Fibroblast of skin of left quadriceps (primary cell): Measurements from ENCODE around the gene GARIN5B.
A peak's percentile ranks its signal among the peaks of the same experiment; 100 is the strongest.

Source experiments
- DNase-seq, 2 experiments: peaks; one replicate each; pipeline ENCODE4 v3.0.0-alpha.2; 2013; ENCODE audit warnings: low read depth in 2 of 2

GARIN5B gene

DNA sequence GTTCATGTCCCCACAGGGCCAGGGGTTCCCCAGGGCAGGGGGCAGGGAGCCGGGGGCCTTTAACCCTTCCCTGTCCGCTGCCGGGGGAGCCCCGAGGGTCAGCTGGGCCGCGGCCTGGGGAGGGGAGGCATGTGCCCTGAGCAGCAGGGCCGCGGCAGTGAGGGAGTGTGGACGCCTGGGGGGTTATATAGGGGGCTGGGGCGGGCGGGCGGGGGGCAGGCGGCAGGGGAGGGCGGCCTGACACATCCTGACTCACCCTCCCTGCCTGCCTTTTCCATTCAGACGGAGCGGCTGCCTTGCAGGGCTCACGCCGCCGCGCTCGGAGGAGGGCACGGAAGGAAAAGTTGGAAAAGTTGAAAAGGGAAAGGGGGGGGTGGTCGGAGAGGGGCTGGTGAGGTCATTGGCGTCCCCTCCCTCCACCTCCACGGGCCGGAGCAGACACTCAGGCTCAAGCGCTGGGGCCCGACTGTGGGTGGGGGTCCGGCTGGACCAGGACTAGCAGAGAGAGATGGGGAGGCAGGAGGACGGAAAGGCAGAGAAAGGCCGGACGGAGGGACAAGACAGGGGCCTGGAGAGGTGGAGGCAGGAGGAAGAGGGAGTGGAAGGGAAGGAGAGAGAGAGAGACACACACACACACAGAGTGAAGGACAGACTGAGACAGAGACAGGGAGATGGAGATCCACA lies 7.4 kb upstream of the GARIN5B start, which contains the start of gene IL11:
Gene IL11 (minus strand): TSS at position 159 of the 684 bp plus-strand sequence. CDS start 153 bp downstream, at position 6.
- DNase-seq = no peak

DNA sequence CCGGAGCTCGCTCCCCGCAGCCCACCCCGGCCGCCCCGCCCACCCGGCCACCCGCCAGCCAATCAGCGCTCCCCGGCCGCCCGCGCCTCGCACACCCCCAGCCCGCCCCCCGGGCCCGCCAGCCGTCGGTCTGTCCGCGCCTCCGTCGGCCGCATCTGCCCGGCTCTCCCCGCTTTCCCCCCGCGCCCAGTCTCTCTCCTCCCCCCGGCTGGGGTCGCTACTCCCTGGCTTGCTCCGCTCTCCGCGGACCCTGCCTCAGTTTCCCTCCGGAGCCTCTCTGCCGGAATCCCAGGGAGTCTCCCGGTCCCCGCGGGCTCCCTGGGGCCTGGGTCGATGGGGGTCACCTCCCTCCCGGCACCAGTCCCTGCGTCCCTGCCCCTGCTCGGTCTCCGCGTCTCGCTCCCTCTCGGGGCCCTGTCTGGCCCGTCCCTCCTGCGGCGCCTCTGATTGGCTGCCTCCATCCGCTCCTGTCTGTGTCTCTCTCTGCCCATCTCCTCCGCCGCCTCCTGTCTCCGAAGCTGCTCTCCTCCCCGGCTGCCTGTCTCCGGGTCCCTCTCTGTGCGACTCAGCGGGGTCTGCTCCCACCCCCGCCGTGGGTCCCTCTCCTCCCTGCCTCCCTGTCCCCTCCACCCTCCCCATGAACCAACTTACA lies 6.7 kb upstream of the GARIN5B start:
- peak; percentile 55 to 57 for DNase-seq

DNA sequence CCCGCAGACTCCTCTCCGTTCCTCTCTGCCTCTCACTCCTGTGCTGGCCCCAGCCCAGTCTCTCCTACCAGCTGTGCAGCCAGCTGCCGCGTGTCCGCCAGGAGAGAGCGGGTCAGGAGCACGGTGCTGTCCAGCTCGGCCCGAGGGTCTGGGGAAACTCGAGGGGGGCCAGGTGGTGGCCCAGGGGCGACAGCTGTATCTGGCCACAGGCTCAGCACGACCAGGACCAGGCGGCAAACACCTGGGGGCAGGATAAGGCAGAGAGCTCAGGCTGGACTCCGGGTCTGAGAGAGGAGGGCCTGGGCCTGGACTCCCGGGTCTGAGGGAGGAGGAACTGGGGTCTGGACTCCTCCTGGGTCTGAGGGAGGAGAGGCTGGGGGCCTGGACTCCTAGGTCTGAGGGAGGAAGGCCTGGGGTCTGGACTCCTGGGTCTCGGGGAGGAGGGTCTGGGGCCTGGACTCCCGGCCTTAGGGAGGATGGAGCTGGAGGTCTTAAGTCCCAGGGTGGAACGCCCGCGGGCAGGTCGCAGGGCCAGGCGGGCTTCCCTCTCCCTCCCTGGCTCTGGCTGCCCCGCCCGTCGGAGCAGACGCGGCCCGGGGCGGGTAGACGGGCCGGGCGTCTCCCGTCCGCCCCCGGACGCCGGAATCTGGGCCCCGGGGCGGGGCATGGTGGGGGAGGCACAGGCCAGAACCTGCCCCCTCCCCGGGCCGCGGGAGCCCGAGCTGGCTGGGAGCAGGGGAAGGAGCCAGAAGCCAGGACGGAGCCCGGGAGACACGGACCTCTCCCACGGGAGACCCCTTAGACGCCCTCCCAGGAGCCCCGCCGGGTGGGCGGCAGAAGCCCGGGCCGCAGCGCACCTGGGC lies 5.9 kb upstream of the GARIN5B start:
- DNase-seq = no peak

DNA sequence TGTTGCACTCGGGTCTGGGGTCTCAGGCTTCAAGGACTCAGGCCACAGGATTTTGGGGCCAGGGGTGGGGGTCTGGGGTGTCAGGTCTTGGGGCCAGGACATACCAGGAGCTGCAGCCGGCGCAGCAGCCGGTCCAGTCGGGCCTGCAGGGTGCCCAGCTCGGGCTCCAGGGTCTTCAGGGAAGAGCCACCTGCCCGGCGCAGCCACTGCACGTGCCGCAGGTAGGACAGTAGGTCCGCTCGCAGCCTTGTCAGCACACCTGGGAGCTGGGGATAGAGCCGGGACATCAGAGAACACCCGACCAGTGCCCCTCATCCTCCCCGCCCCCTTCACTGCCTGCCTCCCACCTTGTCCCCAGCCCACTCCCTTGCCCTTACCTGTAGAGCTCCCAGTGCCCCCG lies 5.0 kb upstream of the GARIN5B start:
- no peak for DNase-seq

DNA sequence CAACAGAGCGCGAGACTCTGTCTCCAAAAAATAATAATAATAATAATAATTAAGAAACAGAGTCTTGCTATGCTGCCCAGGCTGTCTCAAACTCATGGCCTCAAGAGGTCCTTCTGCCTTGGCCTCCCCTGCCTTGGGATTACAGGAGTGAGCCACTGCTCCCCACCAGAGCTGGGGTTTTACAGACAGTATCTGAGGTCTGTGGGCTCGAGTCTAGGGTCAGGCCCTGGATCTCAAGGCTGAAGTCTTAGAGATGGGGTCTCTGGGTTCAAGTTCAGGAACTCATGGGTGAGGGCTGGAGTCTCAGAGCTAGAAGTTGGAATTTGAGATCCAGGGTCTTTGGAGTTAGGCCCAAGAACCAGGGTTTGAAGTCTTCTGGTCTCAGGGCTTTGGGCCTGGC lies 3.7 kb upstream of the GARIN5B start:
- no peak for DNase-seq

DNA sequence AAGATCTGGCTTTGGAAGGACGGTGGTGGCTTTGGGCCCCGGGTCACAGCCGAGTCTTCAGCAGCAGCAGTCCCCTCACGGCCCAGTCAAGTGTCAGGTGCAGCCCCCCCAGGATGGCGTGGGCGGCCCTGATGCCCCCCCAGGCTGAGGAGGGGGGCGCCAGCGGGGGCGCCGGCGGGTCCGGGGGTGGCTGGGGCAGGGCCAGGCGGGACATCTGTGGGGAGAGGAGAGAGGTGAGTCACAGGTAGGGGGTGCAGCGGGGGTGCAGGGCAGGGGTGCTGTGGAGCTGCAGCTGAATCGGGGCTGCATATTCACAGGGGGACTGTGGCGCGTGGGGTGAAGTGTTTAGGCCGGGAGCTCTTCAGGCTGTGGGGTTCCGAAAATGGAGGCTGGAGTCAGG lies 2.9 kb upstream of the GARIN5B start:
- no peak for DNase-seq

DNA sequence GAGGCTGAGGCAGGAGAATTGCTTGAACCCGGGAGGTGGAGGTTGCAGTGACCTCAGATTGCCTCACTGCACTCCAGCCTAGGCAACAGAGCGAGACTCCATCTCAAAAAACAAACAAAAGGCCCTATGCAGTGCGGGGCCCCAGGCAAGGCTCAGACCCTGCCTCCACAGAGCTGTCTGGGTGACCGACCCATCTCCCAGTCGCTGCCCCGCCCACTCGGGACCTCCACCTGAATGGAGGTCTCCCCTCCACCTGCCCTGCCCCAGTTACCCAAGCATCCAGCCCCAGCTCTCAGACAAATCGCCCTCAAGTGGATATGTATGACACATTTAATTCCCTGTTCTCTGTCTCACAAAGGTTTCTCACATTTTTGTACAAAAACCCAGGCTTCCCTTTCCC lies 2.2 kb upstream of the GARIN5B start:
- DNase-seq = no peak

DNA sequence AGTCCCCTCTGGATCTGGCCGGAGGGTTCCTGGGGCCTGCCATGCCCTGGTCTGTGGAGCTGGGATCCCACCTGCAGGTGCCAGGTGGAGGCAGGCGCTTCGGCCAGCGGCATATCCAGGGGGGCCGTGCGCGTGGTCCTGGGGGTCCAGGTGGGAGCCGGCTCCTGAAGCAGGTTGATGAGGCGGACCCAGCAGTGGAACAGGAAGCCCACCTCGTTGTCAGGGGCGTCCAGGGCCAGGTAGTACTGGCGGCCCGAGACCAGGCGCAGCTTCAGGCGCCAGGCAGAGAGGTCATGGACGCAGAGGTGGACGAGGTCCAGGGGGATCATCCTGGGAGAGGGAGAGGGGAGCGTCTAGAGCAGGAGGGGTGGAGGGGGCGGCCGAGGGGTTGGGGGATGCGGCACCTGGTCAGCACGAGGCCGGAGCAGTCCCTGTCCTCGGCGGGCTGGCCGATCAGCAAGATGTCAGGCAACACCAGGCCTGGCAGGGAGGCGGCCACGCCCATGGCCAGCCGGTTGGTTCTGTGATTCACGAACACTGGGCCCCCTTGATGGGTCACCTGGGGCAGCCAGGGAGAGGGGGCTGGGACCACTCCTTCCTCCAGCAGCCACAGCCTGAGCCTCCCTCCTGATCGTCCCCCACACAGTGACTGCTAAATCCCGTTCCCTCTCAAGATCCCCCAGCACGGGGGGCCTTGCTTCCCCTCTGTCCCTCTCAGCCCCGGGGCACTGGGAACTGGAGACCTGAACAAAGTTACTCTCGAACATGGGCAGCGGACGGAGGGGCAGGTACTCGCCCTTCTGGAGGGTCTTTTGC lies 678 bp downstream of the GARIN5B start:
- no peak for DNase-seq

DNA sequence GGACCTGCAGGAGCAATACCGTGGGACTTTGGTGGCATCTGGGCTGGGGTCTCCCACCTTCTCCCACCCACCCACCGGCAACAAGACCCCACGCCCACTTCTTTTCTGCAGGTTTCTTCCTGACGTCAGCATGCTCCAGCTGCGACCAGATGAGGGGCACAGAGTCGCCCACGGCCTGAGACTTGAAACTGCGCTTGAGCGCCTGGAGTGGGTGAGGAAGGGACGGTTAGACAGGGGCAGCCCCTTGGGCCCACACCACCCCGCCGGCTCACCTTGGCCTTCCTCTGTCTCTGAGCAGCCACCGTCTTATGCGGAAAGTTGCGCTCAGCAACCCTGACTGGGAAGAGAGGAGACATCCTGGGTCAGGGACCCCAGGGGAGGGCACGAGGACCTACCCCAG lies 2.2 kb downstream of the GARIN5B start:
- DNase-seq = no peak

DNA sequence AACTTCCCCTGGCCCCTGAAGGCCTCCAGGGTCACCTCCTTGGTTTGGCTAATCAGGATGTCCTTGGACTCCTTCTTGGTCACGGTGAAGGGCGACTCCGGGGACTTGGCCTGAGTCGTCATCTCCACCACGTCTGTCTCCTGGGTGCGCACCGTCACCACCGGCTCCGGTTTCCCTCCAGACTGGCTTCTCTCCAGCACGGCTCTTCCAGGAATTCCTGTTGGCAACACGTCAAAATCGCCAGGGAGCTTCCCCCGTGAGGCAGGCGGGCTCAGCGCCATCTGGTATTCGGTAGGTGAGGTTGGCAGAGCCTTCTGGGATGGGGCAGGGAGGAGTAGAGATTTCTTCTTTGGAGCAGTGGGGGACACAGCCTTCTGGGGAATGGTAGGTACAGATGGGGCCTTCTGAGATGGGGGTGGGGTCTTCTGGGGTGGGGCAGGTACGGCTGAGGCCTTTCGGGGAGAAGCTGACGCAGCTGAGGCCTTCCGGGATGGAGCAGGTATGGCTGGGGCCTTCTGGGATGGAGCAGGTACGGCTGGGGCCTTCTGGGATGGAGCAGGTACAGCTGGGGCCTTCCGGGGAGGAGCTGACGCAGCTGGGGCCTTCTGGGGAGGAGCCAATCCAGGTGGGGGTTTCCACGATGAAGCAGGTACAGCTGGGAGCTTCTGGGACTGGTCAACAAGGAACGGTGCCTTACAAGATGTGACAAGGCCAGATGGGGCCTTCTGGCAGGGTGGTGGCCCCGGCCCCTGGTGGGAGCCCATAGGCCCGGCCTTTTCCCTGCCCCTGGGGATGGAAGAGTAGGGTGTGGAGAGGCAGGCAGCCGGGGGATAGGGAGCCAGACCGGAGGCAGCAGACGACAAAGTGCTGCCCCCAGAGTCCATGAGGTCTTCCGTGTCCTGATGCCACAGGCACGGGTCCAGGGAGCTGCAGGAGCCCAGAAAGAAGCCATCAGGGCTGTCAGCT lies 3.8 kb downstream of the GARIN5B start:
- no peak for DNase-seq

DNA sequence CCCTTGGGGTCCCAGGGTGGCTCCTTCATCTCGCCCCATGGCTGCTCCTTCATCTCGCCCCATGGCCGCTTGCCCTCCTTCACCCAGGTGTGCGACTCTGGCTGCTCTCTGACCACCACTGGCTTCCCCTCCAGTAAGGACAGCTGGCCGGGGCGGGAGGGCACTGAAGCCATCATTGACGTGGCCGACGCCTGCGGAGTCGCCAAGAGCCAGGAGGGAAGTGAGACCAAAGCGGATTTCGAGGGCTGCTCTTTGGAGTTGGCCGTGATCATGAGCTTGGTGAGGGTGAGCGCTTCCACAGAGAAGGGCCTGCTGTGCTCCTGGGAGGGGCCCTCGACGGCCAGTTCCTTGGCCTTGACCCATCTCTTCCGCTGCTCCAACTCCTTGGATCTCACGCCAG lies 4.6 kb downstream of the GARIN5B start:
- DNase-seq = no peak

DNA sequence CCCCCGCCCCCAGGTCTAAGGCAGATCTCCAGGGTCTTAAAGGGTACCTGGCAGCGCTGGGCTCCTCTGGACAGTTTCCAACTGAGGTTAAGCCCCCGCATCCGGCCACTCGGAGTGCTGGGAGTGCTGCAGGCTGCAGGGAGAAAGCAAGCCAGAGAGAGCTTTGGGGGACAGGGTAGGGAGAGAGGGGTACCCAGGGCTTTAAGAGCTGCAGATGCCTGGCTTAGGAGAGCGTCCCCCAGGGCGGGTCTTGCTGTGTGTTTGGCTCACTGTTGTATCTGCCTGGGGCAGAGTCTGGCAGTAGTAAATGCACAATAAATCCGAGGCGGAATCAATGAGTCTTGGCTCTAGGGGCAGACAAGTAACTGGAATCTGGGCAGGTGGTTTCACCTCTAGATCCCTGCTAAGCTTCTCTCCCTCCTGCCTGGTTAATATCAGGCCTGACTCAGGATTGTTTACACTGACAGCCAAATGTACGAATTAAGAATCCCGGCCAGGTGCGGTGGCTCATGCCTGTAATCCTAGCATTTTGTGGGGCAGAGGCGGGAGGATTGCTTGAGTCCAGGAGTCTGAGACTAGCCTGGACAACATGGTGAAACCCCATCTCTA lies 7.7 kb downstream of the GARIN5B start:
- DNase-seq = no peak

DNA sequence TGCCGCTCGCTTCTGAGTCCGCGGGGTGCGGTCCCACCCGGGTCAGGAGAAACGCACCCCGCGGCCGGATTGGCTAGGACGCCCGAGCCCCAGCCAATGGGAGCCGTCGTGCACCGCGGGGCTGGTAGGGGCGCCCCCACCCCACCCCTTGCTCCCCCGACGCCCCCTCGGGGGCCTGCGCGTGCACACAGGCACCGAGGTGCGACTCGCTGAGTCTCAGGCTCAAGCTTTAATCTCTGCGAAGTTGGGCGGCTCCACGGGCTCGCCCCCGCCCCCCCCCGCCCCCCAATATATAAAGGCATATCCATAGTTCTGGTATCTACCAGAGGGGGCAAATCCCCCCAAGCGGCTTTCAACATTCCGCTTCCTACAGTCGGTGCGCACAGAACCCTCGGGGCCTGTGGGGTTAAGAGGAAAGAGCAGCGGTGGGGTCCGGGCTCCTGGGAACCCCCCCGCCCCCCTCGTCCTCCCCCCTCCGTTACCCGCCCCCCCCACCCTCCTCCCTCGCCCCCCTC lies 8.3 kb downstream of the GARIN5B start, which contains the start of gene COX6B2:
Gene COX6B2 (minus strand): TSS at position 22 of the 515 bp plus-strand sequence. CDS start 198 bp downstream, outside the sequence.
- no peak for DNase-seq

DNA sequence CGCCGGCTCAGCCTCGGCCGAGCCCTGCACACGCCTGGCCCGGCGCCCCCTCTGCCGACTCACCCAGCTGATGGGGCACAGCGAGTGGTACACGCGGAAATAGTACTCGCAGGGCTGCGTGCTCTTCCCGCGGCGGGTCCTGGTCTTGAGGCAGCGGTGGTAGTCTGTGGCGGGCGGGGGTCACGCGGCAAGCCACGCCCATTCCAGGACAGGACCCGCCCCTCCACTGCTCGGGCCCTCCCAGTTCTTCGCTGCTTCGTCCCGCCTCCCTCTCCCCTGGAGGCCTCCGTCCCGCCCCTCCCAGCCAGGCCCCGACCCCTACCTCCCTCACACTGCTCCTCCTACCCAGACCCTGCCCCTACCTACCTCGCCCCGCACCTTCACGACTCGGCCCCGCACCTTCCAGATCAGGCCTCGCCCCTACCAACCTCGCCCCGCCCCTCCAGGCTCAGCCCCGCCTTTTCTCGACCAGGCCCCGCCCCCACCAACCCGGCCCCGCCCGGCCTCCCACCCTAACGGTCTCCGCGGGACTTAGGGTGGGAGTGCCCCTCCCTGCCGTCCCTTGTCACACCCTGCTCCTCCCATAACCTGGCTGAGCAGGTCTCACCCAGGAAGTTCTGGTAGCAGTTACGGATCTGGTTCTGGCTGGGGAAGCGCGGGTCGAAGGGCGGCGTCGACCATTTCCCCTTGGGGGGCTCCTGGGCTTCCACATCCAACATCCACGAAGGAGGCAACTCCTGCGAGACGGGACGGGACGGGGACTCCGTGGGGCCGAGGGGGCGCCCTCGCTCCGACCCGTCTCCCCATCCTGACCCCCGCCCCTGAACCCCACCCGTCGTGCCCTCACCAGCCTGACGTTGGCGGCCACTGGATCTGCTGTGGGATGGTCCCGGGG lies 9.0 kb downstream of the GARIN5B start:
- DNase-seq = no peak

DNA sequence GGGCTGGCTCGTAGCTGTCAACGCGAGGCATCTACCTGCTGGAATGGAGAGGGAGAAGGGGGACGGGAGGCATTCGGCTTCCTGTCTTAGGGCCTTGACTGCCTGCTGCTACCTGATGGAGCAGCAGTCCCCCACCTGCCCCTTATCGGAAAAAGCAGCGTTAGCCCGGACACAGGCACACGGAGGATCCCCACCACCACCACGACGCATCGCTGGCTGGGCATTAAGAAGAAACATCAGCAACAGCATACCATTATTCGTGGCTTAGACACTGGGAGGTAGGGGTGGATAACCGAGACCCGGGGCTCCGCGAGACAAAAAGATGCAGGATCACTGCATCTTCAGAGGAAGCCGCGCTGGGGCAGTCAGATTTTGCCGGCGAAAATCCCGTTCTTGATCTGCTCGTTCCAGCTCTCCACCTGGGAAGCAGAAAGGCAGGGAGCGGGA lies 9.7 kb downstream of the GARIN5B start:
- no peak for DNase-seq

DNA sequence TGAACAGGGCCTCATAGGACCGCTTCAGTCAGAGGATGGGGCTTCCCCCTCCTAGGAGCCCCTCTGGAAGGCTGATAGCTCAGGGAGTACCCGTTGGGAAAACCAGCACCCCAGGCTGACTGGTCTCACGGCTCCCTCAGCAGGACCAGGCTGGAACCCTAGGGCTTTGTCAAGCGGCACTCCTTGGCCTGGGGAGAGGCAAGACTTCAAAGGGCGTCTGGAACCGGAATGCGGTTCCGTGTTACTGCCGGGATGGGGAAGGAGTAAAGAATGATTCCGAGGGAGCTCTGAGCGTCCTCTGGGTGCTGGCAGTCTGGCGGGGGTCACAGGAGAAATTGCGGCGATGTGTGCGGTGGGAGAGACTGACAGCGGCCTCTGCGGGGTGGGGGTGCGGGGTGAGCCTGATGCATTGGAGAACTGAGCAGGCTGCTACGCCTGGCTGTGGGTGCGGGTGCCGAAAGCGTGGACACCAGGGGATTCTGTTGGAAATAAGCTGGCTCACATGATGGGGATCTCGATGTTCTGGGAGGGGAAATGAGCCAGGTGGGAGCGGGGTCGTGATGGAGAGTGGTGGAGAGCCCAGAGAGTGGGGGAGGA lies 10.4 kb downstream of the GARIN5B start:
- DNase-seq = no peak

DNA sequence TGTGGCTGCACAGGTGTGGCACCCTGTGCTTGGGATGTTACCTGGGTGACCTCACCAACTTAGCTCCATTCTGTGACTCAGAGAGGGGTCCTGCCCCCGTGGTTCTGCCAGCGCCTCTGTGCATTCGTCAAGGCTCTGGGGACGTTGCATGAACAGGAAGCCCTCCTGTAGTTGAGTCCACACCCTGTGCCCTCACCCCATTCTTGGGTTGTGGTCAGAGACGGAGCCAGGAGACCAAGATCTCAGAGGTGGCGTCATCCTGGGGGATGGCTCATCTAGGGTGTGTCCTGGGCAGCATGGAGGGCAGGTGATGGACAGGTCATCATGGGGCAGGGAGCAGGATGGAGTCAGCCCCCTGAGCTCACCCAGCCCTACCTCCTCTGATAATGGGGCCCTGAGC lies 11.0 kb downstream of the GARIN5B start:
- no peak for DNase-seq

DNA sequence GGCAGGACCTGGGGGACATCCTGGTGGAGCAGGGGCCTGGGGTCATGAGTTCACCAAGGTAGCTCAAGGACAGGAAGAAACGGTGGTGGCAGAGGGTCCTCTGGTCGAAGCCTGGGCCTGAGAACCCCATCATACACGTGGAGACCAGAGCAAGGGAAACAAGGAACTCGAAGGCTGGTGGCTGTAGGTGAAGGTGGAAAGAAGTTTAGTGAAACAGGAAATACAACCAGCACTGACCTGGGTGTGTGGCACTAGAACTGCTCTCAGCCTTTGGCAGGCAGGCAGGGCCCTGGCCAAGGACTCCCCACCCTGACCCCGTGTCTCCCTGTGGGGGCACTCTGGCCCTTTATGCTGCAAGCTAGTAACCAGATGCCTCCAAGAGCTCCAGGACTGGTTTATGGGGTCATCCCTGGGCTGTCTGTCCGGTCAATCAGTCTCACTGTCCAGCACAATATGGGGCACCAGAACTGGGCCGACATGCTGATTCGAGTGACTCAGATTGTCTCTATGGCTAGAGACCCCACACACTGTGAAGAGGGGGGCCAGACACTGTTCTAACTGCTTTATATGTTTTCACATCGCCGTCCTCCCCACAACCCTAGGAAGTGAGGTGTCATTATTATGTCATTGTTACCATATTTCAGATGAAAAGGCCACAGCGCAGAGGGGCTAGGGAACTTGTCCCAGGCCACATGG lies 12.3 kb downstream of the GARIN5B start:
- DNase-seq = no peak
